Spleen (tissue), 11 donors: Measurements from ENCODE around the gene LY6G6C. TPM values are rescaled to one million over a fixed set of nuclear protein-coding genes. Genes with fewer than 3 reads are reported as not detected.

Source experiments
- DNase-seq: peaks from one replicate; pipeline ENCODE4 v3.0.0-alpha.2; 2020
- H3K27ac ChIP-seq, 8 donors: fragments of 200-600 bp; sonication (generic) in 7 of 8; 1 replicate in 4 of 8; 2 replicates in 4 of 8; pipeline versions ENCODE4 v1.5.0 to v1.8.0; 2016 to 2021; ENCODE audit warnings: inconsistent platforms in 4 of 8, mild to moderate bottlenecking in 4 of 8, moderate library complexity in 1 of 8
- H3K27me3 ChIP-seq, 7 donors: fragments of 200-600 bp; sonication (generic) in 6 of 7; replicated peaks in 1 of 7; 1 replicate in 4 of 7; 2 replicates in 3 of 7; pipeline versions ENCODE4 v1.5.0 to v1.8.0; 2016 to 2021; ENCODE audit warnings: inconsistent platforms in 3 of 7, mild to moderate bottlenecking in 1 of 7
- H3K36me3 ChIP-seq, 6 donors: fragments of 200-600 bp; sonication (generic) in 5 of 6; 1 replicate in 4 of 6; 2 replicates in 2 of 6; pipeline versions ENCODE4 v1.5.0 to v1.8.0; 2016 to 2021; ENCODE audit warnings: inconsistent platforms in 2 of 6
- H3K4me1 ChIP-seq, 6 donors: fragments of 200-600 bp; sonication (generic) in 5 of 6; 1 replicate in 3 of 6; 2 replicates in 3 of 6; pipeline versions ENCODE4 v1.5.0 to v1.8.0; 2016 to 2021; ENCODE audit warnings: inconsistent platforms in 3 of 6
- H3K4me3 ChIP-seq, 8 donors: fragments of 200-600 bp; sonication (generic) in 7 of 8; 1 replicate in 4 of 8; 2 replicates in 4 of 8; pipeline versions ENCODE4 v1.5.0 to v1.8.0; 2016 to 2021; ENCODE audit warnings: inconsistent platforms in 4 of 8, mild to moderate bottlenecking in 4 of 8, moderate library complexity in 2 of 8
- H3K9me3 ChIP-seq, 8 donors: fragments of 200-600 bp; sonication (generic) in 7 of 8; 1 replicate in 4 of 8; 2 replicates in 4 of 8; pipeline versions ENCODE4 v1.5.0 to v1.8.0; 2016 to 2021; ENCODE audit warnings: inconsistent platforms in 4 of 8
- POLR2A ChIP-seq, 3 donors: fragments of 450-650 bp; IDR thresholded peaks; one replicate each; pipeline ENCODE4 v1.5.1; 2017; ENCODE audit warnings: antibody characterized with exemption in 3 of 3, mild to moderate bottlenecking in 1 of 3
- POLR2AphosphoS5 ChIP-seq, 3 donors: sonication (generic); formaldehyde crosslinking; IDR thresholded peaks; one replicate each; pipeline ENCODE4 v1.5.1; 2017; ENCODE audit warnings: antibody characterized with exemption in 3 of 3
- WGBS, 5 donors: extraction: QIAGEN DNeasy Blood & Tissue Kit in 3 of 5; methylation state at CpG; one replicate each; pipeline versions ENCODE4 v1.1.5 to v1.1.7; 2013 to 2018; 5-methylcytosine and 5-hydroxymethylcytosine counted together
- intact Hi-C: fragments of 100-400 bp; cut with DNase I; formaldehyde crosslinking; loops from one replicate; pipeline ENCODE4 v1.15.0; 2023; ENCODE audit warnings: low total_unique reads
- polyA plus RNA-seq, 3 donors: library from polyadenylated mRNA; stranded (reverse); fragments of 200-250 nt; gene quantifications; one replicate each; pipeline ENCODE4 v1.2.1, GENCODE V29; 2013
- total RNA-seq, 7 donors: library from RNA; depleted of rRNA in 3 of 7; stranded (reverse); fragments of >200 nt in 3 of 7; fragmentation: NEBNext Ultra II Directional in 4 of 7; extraction: Animal tissue kit (Norgen Biotek cat#: 25700) in 4 of 7; gene quantifications; one replicate each; pipeline versions ENCODE4 v1.1.0 to v1.2.1, GENCODE V29; 2016 to 2021
- TF ChIP-seq, protein P1 (sequence below), 11 experiments: fragments of 200-600 bp in 7 of 11; fragments of 450-650 bp in 4 of 11; sonication (generic) in 4 of 11; IDR thresholded peaks in 8 of 11; conservative IDR thresholded peaks in 3 of 11; 1 replicate in 7 of 11; 2 replicates in 4 of 11; pipeline versions ENCODE4 v1.4.0 to v1.8.0; 2016 to 2021; ENCODE audit warnings: antibody characterized with exemption in 11 of 11, inconsistent platforms in 4 of 11, mild to moderate bottlenecking in 1 of 11
- donor health status: healthy with polysubstance abuse.
- donor health status: DM: no; HTN: no; CAD: no; lungs with moderate emphysema.
- donor health status: DM: no; HTN: no; CAD: no.
- donor health status: Bipolar disorder and iron deficiency.
- donor health status: healthy.
- donor health status: DM: no; HTN: no; CAD: no.
- donor health status: DM: yes; HTN: yes; CAD: no.

Gene LY6G6C
- total and polyA plus RNA-seq, 10 donors: 0.49 to 0.77 TPM; not detected in 8

GRCh38 chr6:31739639-31740396 is 18.3 kb upstream of the LY6G6C start, which contains the start of gene MSH5:
TSS of gene MSH5 (plus strand) at chr6:31740005. CDS start at chr6:31740467, 462 bp downstream.
- H3K4me3 ChIP-seq: peak within 1 kb of the TSS; percentile 74 to 95 (median 86)
- no peaks in the 10 kb centered on the region for H3K9me3 ChIP-seq
- DNase-seq: peak; percentile 98
- intact Hi-C loops: loop anchor here (10.0 kb wide), 2 partner anchors 55 to 85 kb away; partner anchors contain the start of genes HSPA1B and VARS1
- TF ChIP-seq, protein P1, sequence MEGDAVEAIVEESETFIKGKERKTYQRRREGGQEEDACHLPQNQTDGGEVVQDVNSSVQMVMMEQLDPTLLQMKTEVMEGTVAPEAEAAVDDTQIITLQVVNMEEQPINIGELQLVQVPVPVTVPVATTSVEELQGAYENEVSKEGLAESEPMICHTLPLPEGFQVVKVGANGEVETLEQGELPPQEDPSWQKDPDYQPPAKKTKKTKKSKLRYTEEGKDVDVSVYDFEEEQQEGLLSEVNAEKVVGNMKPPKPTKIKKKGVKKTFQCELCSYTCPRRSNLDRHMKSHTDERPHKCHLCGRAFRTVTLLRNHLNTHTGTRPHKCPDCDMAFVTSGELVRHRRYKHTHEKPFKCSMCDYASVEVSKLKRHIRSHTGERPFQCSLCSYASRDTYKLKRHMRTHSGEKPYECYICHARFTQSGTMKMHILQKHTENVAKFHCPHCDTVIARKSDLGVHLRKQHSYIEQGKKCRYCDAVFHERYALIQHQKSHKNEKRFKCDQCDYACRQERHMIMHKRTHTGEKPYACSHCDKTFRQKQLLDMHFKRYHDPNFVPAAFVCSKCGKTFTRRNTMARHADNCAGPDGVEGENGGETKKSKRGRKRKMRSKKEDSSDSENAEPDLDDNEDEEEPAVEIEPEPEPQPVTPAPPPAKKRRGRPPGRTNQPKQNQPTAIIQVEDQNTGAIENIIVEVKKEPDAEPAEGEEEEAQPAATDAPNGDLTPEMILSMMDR (IDR thresholded peaks at IDR 0.05 in 8 of 11, conservative IDR thresholded peaks at IDR 0.05 in 3 of 11): no peak
- TF ChIP-seq POLR2A (IDR thresholded peaks at IDR 0.05) (no peak), POLR2AphosphoS5 (IDR thresholded peaks at IDR 0.05) (peak; percentile 82 to 92 (median 90))
- peak within 1 kb of the TSS; percentile 70 to 99 (median 96) for H3K27ac ChIP-seq
- 0 to 1% (median 1%) methylated on average over 38 to 58 of the region's 58 CpGs for WGBS, 5 donors
- peaks cover 26 to 54% (median 47%) of the 10 kb centered on the region in 6 donors for H3K4me1 ChIP-seq
- H3K27me3 ChIP-seq: no peaks in the 10 kb centered on the region
- H3K36me3 ChIP-seq: peaks cover 0 to 15% (median 0%) of the 10 kb centered on the region in 6 donors

DNA sequence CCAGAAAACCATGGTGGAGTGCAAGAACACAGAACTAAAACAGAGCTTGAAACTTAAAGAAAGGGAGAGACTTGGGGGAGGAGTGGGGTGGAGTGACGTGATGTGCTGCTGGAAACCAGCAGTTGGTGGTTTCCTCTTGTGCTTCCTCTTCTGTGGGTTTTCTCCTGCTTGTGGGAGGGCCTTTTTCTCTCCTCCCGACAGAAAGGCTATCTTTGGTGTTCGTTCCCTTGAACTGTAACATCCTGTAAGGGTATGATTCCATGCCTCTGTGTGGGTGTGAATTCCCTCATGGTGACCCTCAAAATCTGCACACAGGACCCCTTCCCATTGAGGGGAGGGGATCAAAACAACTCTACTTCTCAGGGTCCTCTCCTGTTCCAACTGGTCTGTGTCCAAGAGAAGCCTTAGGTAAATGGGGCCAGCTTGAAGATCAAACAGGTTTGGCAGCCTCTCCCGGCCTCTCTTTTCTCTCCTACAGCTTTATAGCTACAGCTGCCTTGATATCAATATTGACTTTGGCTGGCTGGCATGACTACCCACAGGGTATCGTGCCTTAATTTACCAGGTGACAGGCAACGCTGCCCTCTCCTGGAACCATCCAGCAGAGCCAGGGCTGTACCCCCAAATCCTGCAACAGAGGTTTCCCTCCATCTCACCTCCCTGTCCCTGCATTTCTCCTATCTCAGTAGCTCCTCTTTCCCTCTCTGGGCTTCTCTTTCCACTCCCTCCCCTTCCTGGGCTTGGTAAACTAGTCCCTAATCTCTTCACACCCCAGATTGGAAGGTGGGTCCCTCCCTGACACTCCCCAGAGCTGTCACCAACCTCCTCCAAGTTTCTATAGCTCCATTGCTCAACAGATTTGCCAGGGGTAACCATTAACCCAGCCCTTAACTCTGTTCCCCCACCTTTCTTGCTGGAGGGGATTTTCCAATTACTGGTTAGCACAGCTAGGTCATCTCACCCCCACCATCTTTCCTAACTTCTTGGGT is 16.7 kb upstream of the LY6G6C start:
- 3 to 6% (median 4%) methylated on average over 6 of the region's 6 CpGs for WGBS, 5 donors
- H3K4me1 ChIP-seq: peaks cover 40 to 69% (median 61%) of the 10 kb centered on the region in 6 donors
- peaks cover 0 to 22% (median 8%) of the 10 kb centered on the region in 6 donors for H3K36me3 ChIP-seq
- peak; percentile 90 for DNase-seq
- H3K27ac ChIP-seq: peak overlapping the region; percentile 82 to 99 (median 96)
- intact Hi-C loops: loop anchor here (10.0 kb wide), 2 partner anchors 57 to 87 kb away; partner anchors contain the start of genes HSPA1B and VARS1
- TF ChIP-seq POLR2AphosphoS5 (IDR thresholded peaks at IDR 0.05) (peak in 2 of 3 donors; percentile 18 to 92), POLR2A (IDR thresholded peaks at IDR 0.05) (peak in 1 of 3 donors; percentile 28)
- TF ChIP-seq, protein P1 (IDR thresholded peaks at IDR 0.05 in 8 of 11, conservative IDR thresholded peaks at IDR 0.05 in 3 of 11): peak in 5 of 11 experiments; percentile 9 to 35 (median 23)
- no peaks in the 10 kb centered on the region for H3K27me3 ChIP-seq
- no peaks in the 10 kb centered on the region for H3K9me3 ChIP-seq
- peak overlapping the region in 7 of 8 donors; percentile 9 to 95 (median 82) for H3K4me3 ChIP-seq

DNA sequence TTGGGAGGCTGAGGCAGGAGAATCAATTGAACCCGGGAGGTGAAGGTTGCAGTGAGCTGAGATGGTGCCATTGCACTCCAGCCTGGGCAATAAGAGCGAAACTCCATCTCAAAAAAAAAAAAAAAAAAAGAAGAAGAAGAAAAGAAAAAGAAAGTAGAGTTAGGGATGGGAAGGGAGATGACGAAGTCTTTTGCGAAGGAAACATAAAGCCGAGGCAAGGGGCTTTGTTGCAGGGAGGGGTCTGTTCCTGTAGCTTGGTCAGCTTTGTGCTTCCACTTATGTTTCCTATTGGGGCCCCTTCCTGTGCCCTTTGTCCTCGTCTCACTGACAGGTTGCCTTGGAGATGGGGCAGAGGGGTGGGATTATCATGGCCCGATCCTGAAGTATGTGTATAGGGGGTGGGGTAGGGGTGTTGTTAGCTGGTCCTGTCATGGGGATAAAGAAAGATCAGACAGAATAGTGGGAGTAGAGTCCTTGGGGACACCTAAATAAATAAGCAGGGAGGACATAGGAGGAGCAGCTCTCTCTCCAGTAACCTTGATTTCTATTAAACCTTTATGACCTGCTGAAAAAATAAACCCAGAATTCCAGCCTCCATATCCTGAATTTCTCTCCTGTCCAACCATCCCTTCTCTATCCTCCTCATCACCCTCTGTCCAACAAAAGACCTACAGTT is 15.9 kb upstream of the LY6G6C start:
- no peak for DNase-seq
- intact Hi-C loops: loop anchor here (10.0 kb wide), 2 partner anchors 57 to 87 kb away; partner anchors contain the start of genes HSPA1B and VARS1
- Histone ChIP-seq H3K9me3 (no peaks in the 10 kb centered on the region), H3K4me3 (peak overlapping the region in 7 of 8 donors; percentile 9 to 95 (median 86)), H3K4me1 (peaks cover 44 to 77% (median 69%) of the 10 kb centered on the region in 6 donors), H3K27ac (peak overlapping the region; percentile 82 to 99 (median 96)), H3K36me3 (peaks cover 0 to 30% (median 17%) of the 10 kb centered on the region in 6 donors), H3K27me3 (no peaks in the 10 kb centered on the region)
- WGBS, 5 donors: 8 to 20% (median 15%) methylated on average over 7 of the region's 7 CpGs
- TF ChIP-seq POLR2A (IDR thresholded peaks at IDR 0.05) (no peak), POLR2AphosphoS5 (IDR thresholded peaks at IDR 0.05) (no peak)
- TF ChIP-seq, protein P1 (IDR thresholded peaks at IDR 0.05 in 8 of 11, conservative IDR thresholded peaks at IDR 0.05 in 3 of 11): no peak
